Endothelial cell of umbilical vein (primary cell): ENCODE measurements around the gene MAPK13. TPM values are rescaled to one million over a fixed set of nuclear protein-coding genes. Genes with fewer than 3 reads are reported as not detected.

Source experiments
- BruUV-seq: library from RNA; stranded (reverse); fragments of 400-500 nt; replicated peaks from 2 replicates; lab custom pipeline; 2021; lab: Mats Ljungman, UMichigan
- CTCF ChIA-PET: fragments of 300-600, 350-600 bp; sonication (Branson Sonifier 250); formaldehyde crosslinking; loops from one replicate; lab custom pipeline; 2021; ENCODE audit warnings: antibody characterized with exemption, inconsistent platforms; lab: Charles Lee
- POLR2A ChIA-PET: fragments of 300-600, 350-600 bp; sonication (Branson Sonifier 250); formaldehyde crosslinking; loops from one replicate; lab custom pipeline; 2021; ENCODE audit warnings: antibody characterized with exemption, inconsistent platforms; lab: Charles Lee
- DNase-seq: peaks from one replicate; pipeline ENCODE4 v3.0.0-alpha.2; 2011; ENCODE audit warnings: low read depth, low spot score
- FAIRE-seq: peaks from 2 replicates; lab custom pipeline; 2011; peaks lifted over from hg19 to GRCh38; lab: Jason Lieb, UNC
- H2AFZ ChIP-seq: 2 replicates; pipeline ENCODE4 v1.6.0; 2012; ENCODE audit warnings: low read depth, low read length, control low read depth, inconsistent platforms
- H3K27ac ChIP-seq: 2 replicates; pipeline ENCODE4 v1.5.1; 2011; ENCODE audit warnings: low read depth, mild to moderate bottlenecking, control low read depth, low read length, moderate library complexity; ENCODE audit not compliant: insufficient read depth
- H3K27me3 ChIP-seq, 2 experiments: 2 replicates each; pipeline versions ENCODE4 v1.6.0 to v1.6.1; 2011; ENCODE audit warnings: low read length in 2 of 2, mixed read lengths in 1 of 2; ENCODE audit not compliant: control insufficient read depth in 2 of 2, insufficient read depth in 2 of 2
- H3K36me3 ChIP-seq, 2 experiments: 2 replicates in 1 of 2; 3 replicates in 1 of 2; pipeline ENCODE4 v1.5.1; 2011; ENCODE audit warnings: low read length in 2 of 2, mild to moderate bottlenecking in 1 of 2, moderate library complexity in 1 of 2; ENCODE audit not compliant: control insufficient read depth in 2 of 2, insufficient read depth in 2 of 2; ENCODE audit errors: extremely low read depth in 1 of 2
- H3K4me1 ChIP-seq: 3 replicates; pipeline ENCODE4 v1.5.1; 2011; ENCODE audit warnings: mild to moderate bottlenecking, low read length; ENCODE audit not compliant: control insufficient read depth, insufficient read depth; ENCODE audit errors: extremely low read depth
- H3K4me2 ChIP-seq: 2 replicates; pipeline ENCODE4 v1.6.1; 2011; ENCODE audit warnings: low read length, control low read depth, mixed read lengths; ENCODE audit not compliant: insufficient read depth
- H3K4me3 ChIP-seq, 3 experiments: fragments of 200-600 bp in 1 of 3; sonication (generic), shearing (Covaris generic) in 1 of 3; replicated peaks in 1 of 3; 2 replicates each; pipeline ENCODE4 v1.5.1; 2011 to 2016; ENCODE audit warnings: control low read depth in 3 of 3, low read length in 3 of 3, mild to moderate bottlenecking in 2 of 3, inconsistent platforms in 1 of 3, low read depth in 1 of 3, moderate library complexity in 1 of 3; ENCODE audit not compliant: insufficient read depth in 1 of 3
- H3K79me2 ChIP-seq: 2 replicates; pipeline ENCODE4 v1.6.0; 2012; ENCODE audit warnings: low read length, inconsistent platforms; ENCODE audit not compliant: control insufficient read depth, insufficient read depth
- H3K9ac ChIP-seq: replicated peaks from 2 replicates; pipeline ENCODE3; 2011; ENCODE audit warnings: low read length, control low read depth; ENCODE audit not compliant: insufficient read depth; ENCODE audit errors: extremely low read depth
- H3K9me1 ChIP-seq: replicated peaks from 3 replicates; pipeline ENCODE4 v1.6.0; 2011; ENCODE audit warnings: mild to moderate bottlenecking, low read length; ENCODE audit not compliant: control insufficient read depth, insufficient read depth; ENCODE audit errors: extremely low read depth
- H3K9me3 ChIP-seq: replicated peaks from 2 replicates; pipeline ENCODE4 v1.5.1; 2012; ENCODE audit warnings: low read length, inconsistent platforms; ENCODE audit not compliant: control insufficient read depth, insufficient read depth
- H4K20me1 ChIP-seq: replicated peaks from 2 replicates; pipeline ENCODE3; 2011; ENCODE audit warnings: mild to moderate bottlenecking, low read length; ENCODE audit not compliant: control insufficient read depth, insufficient read depth; ENCODE audit errors: extremely low read depth
- CTCF ChIP-seq, 2 donors: IDR thresholded peaks; 1 replicate in 1 of 2; 2 replicates in 1 of 2; pipeline ENCODE4 v1.5.1; 2011; ENCODE audit warnings: low read length in 2 of 2, mild to moderate bottlenecking in 2 of 2, moderate library complexity in 2 of 2, control low read depth in 1 of 2, inconsistent platforms in 1 of 2, low read depth in 1 of 2; ENCODE audit not compliant: insufficient read depth in 1 of 2; ENCODE audit errors: extremely low read depth in 1 of 2
- EZH2 ChIP-seq: IDR thresholded peaks from 2 replicates; pipeline ENCODE4 v1.6.1; 2012; ENCODE audit warnings: borderline replicate concordance, low read depth, mild to moderate bottlenecking, moderate library complexity, low read length, inconsistent platforms; ENCODE audit not compliant: severe bottlenecking
- GATA2 ChIP-seq: IDR thresholded peaks from 2 replicates; pipeline ENCODE4 v1.7.0; 2011; ENCODE audit warnings: low read depth, mild to moderate bottlenecking, moderate library complexity, mixed read lengths, low read length; ENCODE audit not compliant: insufficient read length, insufficient read depth
- JUN ChIP-seq: IDR thresholded peaks from 2 replicates; pipeline ENCODE4 v1.6.1; 2011; ENCODE audit warnings: borderline replicate concordance, low read depth; ENCODE audit not compliant: insufficient read length, insufficient read depth
- MYC ChIP-seq: IDR thresholded peaks from one replicate; pipeline ENCODE4 v1.6.1; 2011; ENCODE audit warnings: mild to moderate bottlenecking, low read depth, low read length
- POLR2A ChIP-seq: IDR thresholded peaks from 2 replicates; pipeline ENCODE4 v1.6.1; 2012; ENCODE audit warnings: low read depth, mild to moderate bottlenecking, control low read depth, low read length
- POLR2AphosphoS5 ChIP-seq: IDR thresholded peaks from 2 replicates; pipeline ENCODE4 v1.6.1; 2012; ENCODE audit warnings: low read depth, mild to moderate bottlenecking, control low read depth, low read length, moderate library complexity; ENCODE audit not compliant: insufficient read depth
- dilution Hi-C: fragments of 300-500 bp; cut with MboI; formaldehyde crosslinking; loops from one replicate; pipeline ENCODE4 v1.15.0; 2019; ENCODE audit warnings: low sequenced_read_pairs; ENCODE audit not compliant: extremely low pct_ligation_motif_present
- intact Hi-C: fragments of 100-400 bp; cut with micrococcal nuclease; formaldehyde crosslinking; loops from one replicate; pipeline ENCODE4 v1.10.0; 2022
- polyA plus RNA-seq, 4 experiments: library from polyadenylated mRNA; depleted of rRNA in 3 of 4; stranded (reverse) in 3 of 4; unstranded in 1 of 4; fragments of >200 nt; gene quantifications; 2 replicates each; pipeline versions ENCODE4 v1.2.1 to v1.2.3, GENCODE V29; 2011 to 2012; ENCODE audit warnings: missing spikeins in 1 of 4
- total RNA-seq: library from RNA; stranded (reverse); gene quantifications from 2 replicates; pipeline ENCODE4 v1.2.3, GENCODE V29; 2021

Gene MAPK13
- total and polyA plus RNA-seq, 2 donors (not counting 3 experiments of a cell fraction or from before 2014, with no cell fraction given), result 9.0 to 11.6 TPM

- no peaks in the 10 kb centered on the region for H3K36me3 ChIP-seq
- no peaks in the 10 kb centered on the region for H3K9me1 ChIP-seq
- no peak overlapping the region for H2AFZ ChIP-seq
- dilution Hi-C loops, result no loop called here
- DNase-seq (no peak), FAIRE-seq (no peak)
- no peaks in the 10 kb centered on the region for H4K20me1 ChIP-seq
- POLR2A ChIA-PET, result no interaction called here
- H3K4me1 ChIP-seq, result no peaks in the 10 kb centered on the region
- BruUV-seq, result no TSS peak
- CTCF ChIA-PET, result interaction anchor here (0.8 to 2.5 kb wide), 14 partner anchors 12 to 248 kb away, joined by 3 to 11 read pairs (median 3); no protein-coding TSS in a partner anchor
- no peak overlapping the region for H3K4me3 ChIP-seq
- H3K79me2 ChIP-seq, result no peaks in the 10 kb centered on the region
- intact Hi-C loops, result no loop called here
- no peaks in the 10 kb centered on the region for H3K9me3 ChIP-seq
- no peak overlapping the region for H3K4me2 ChIP-seq
- H3K27ac ChIP-seq, result no peak overlapping the region
- H3K9ac ChIP-seq, result no peak overlapping the region
- no peaks in the 10 kb centered on the region for H3K27me3 ChIP-seq
- TF ChIP-seq POLR2A (no peak), JUN (no peak), EZH2 (no peak), POLR2AphosphoS5 (no peak)
Observed at GRCh38 chr6:36138667-36139066, 8.4 kb downstream of the MAPK13 start.

GRCh38 chr6:36139431-36139830 is 9.1 kb downstream of the MAPK13 start:
- no peaks in the 10 kb centered on the region for H3K27me3 ChIP-seq
- H2AFZ ChIP-seq, result no peak overlapping the region
- no peaks in the 10 kb centered on the region for H4K20me1 ChIP-seq
- no peak overlapping the region for H3K4me3 ChIP-seq
- H3K36me3 ChIP-seq, result no peaks in the 10 kb centered on the region
- no peaks in the 10 kb centered on the region for H3K9me3 ChIP-seq
- TF ChIP-seq GATA2, result no peak
- TF ChIP-seq MYC, result no peak
- peak; percentile 40 to 43 for TF ChIP-seq CTCF (IDR thresholded peaks at IDR 0.05; ENCODE audit: extremely low read depth in 1 of 2, insufficient read depth in 1 of 2, low read depth in 1 of 2, low read length in 2 of 2)
- TF ChIP-seq POLR2A, result no peak
- no peak for TF ChIP-seq EZH2
- ChIA-PET POLR2A (no interaction called here), CTCF (interaction anchor here (0.8 to 2.5 kb wide), 15 partner anchors 11 to 247 kb away, joined by 3 to 11 read pairs (median 3); no protein-coding TSS in a partner anchor)
- H3K79me2 ChIP-seq, result no peaks in the 10 kb centered on the region
- FAIRE-seq, result no peak
- intact Hi-C loops, result no loop called here
- no peak overlapping the region for H3K27ac ChIP-seq
- no peak overlapping the region for H3K9ac ChIP-seq
- no TSS peak for BruUV-seq
- no peaks in the 10 kb centered on the region for H3K4me1 ChIP-seq
- DNase-seq, result no peak
- no peak overlapping the region for H3K4me2 ChIP-seq
- dilution Hi-C loops, result no loop called here
- no peaks in the 10 kb centered on the region for H3K9me1 ChIP-seq
